Activated naive CD4-positive, alpha-beta T cell treated with anti-CD3 and anti-CD28 coated beads, Interleukin-2, amount 50 U/mL, for 24 hours (primary cell): ENCODE results near the gene GSE1.

Source experiments
- H3K27ac Mint-ChIP-seq: one replicate; pipeline ENCODE4 v1.8.0; 2021; ENCODE audit warnings: mild to moderate bottlenecking, mixed read lengths
- H3K27me3 Mint-ChIP-seq: one replicate; pipeline ENCODE4 v1.8.0; 2021; ENCODE audit warnings: mixed read lengths
- H3K36me3 Mint-ChIP-seq: one replicate; pipeline ENCODE4 v1.8.0; 2021; ENCODE audit warnings: mixed read lengths
- H3K4me1 Mint-ChIP-seq: one replicate; pipeline ENCODE4 v1.8.0; 2021; ENCODE audit warnings: mixed read lengths
- H3K4me3 Mint-ChIP-seq: one replicate; pipeline ENCODE4 v1.8.0; 2021; ENCODE audit warnings: mild to moderate bottlenecking, mixed read lengths
- H3K9me3 Mint-ChIP-seq: one replicate; pipeline ENCODE4 v1.8.0; 2021; ENCODE audit warnings: mixed read lengths

The GSE1 gene

DNA sequence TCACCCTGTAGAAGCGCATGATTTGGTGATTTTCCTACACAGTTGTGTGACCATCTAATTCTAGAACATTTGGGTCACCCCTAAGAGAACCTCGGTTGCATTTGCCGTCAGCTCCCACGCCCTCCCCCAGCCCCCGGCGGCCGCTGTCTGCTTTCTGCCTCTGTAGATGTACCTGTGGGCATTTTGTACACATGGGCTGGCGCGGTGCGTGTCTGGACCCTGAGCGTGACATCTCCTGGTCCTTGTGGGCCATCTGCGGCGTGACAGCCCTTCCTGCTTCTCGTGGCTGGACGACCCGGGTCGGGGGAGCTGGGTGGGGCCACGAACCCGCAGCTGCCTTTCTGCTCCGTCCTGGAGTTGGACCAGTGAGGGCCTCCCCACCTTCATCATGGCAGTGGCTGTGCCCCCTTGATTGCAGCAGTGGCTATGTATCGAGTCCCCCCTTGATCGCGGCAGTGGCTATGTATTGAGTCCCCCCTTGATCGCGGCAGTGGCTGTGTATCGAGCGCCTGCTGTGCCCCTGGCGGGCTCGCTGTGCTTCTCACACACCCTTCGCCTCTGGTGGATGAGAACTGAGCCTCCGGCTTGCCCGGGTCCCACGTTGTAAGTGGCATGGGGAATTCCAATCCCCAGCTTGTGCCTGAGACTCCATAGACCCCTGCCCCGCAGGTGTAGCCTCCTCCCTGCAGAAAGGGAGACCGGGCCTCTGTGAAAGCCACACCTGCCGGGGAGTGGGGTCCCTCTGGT, 24.1 kb downstream of the GSE1 start:
- H3K27ac Mint-ChIP-seq, result no peak overlapping the region
- no peak overlapping the region for H3K4me3 Mint-ChIP-seq
- H3K9me3 Mint-ChIP-seq, result no peaks in the 10 kb centered on the region
- no peaks in the 10 kb centered on the region for H3K27me3 Mint-ChIP-seq
- no peaks in the 10 kb centered on the region for H3K4me1 Mint-ChIP-seq
- no peaks in the 10 kb centered on the region for H3K36me3 Mint-ChIP-seq

GRCh38 chr16:85637808-85638647, 24.9 kb downstream of the GSE1 start:
- Mint-ChIP-seq H3K36me3 (no peaks in the 10 kb centered on the region), H3K27me3 (no peaks in the 10 kb centered on the region), H3K9me3 (no peaks in the 10 kb centered on the region), H3K4me3 (no peak overlapping the region), H3K4me1 (no peaks in the 10 kb centered on the region), H3K27ac (no peak overlapping the region)

DNA sequence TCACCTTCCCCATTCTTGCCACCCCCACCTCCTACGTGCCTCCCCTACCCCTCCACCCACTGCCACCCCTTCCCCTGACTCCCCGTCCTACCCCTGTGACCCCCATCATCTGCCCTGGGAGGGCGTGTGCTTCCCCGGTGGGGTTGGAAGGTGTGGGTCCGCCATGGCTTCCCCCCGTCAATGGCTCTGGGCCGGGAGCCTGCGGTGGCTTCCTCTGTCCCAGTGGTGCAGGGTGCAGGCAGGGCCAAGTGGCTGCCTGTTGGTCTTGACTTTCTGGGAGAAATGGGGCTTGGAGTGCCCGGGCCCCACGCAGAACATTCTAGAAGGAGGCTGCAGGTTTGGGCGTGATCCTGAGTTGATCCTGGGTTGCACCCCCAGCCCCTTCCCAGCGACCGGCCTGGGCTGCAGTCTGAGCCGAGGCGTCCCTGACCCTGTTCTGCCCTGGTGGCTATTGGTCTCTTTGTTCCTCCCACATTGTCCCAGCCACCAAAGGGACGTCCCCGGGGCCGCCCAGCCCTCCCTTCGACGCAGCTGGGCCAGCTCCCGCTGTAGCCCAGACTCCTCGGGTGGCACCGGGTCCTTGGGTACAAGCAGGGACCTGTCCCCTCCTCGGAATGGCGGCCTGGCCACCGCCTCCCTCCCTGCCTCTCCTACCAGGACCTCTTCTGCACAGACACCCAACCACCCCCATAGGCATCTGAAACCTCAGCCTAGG, 25.7 kb downstream of the GSE1 start:
- Mint-ChIP-seq H3K27me3 (no peaks in the 10 kb centered on the region), H3K9me3 (no peaks in the 10 kb centered on the region), H3K4me3 (no peak overlapping the region), H3K36me3 (no peaks in the 10 kb centered on the region), H3K27ac (no peak overlapping the region), H3K4me1 (no peaks in the 10 kb centered on the region)

DNA sequence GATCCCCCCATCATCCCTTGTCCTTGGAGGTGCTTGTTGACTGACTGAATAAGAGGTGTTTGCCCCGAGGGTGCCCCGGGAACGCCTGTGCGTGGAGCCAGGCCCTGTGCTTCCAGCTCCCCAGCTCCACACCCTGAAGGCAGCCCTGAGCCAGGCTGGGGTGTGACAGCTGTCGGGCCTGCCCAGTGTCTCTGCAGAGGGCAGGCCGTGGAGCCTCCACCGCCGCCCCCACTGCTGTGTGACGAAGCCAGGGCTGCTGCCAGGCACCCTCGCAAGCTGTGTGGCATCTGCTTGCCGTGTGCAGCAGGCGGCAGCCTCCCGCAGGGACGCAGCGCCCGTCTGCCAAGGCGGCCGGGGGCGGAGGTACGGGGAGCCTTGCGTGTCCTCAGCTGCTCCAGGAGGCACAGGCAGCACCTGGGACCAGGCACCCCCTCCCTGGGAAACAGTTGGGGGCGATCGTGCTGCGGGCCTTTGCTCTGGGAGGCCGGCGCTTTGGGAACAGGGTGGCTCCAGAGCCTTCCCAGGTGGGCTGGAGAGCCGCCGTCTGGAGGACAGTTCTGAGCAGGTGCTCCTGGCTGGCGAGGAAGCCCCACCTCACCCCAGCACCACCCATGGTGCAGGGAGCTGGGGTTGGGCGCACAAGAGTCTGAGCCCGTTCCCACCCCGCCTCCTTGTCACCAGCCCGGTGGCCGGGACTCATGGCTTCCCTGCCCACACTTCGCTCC, 26.6 kb downstream of the GSE1 start:
- Mint-ChIP-seq H3K4me1 (peaks cover 4% of the 10 kb centered on the region), H3K27me3 (no peaks in the 10 kb centered on the region), H3K36me3 (no peaks in the 10 kb centered on the region), H3K27ac (no peak overlapping the region), H3K4me3 (no peak overlapping the region), H3K9me3 (no peaks in the 10 kb centered on the region)

DNA sequence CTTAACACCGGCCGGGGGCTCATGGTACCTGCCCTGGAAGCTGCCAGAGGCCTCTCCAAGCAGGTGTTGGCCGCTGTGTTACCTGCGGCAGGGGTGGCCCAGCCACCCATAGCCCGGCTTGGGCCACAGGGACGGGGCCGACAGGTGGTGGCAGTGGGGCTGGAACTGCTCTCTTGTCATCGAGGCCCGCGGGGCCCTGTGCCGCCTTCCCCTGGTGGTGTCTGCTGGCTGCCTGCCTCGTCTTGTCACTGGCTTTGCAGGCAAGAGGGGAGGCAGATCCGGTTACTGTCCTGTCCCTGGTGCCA, 27.1 kb downstream of the GSE1 start:
- H3K27ac Mint-ChIP-seq, result no peak overlapping the region
- peaks cover 4% of the 10 kb centered on the region for H3K4me1 Mint-ChIP-seq
- no peaks in the 10 kb centered on the region for H3K9me3 Mint-ChIP-seq
- H3K4me3 Mint-ChIP-seq, result no peak overlapping the region
- no peaks in the 10 kb centered on the region for H3K36me3 Mint-ChIP-seq
- no peaks in the 10 kb centered on the region for H3K27me3 Mint-ChIP-seq

- H3K9me3 Mint-ChIP-seq, result no peaks in the 10 kb centered on the region
- peaks cover 4% of the 10 kb centered on the region for H3K4me1 Mint-ChIP-seq
- H3K27ac Mint-ChIP-seq, result no peak overlapping the region
- no peaks in the 10 kb centered on the region for H3K27me3 Mint-ChIP-seq
- H3K36me3 Mint-ChIP-seq, result no peaks in the 10 kb centered on the region
- no peak overlapping the region for H3K4me3 Mint-ChIP-seq
These were observed 27.5 kb downstream of the GSE1 start for GRCh38 chr16:85640585-85640984.

DNA sequence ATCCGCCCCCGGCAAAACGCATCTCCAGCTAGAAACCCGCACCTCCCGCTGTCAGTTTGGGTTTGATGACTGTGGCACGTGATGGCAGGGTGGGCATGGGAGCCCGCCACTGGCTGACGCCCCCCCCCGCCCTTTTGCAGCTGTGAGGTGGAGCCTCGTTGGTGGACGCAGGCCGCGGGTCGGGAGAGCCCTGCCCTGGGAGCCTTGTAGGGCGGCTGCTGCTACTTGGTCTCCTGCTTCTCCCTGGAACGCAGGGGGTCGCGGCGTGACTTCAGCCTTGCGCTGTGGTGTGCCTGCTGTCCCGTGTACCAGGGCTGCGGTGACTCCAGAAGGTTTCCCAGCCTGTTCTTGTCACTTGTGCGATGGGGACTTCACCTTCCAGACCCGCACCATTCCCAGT, 28.2 kb downstream of the GSE1 start:
- H3K27me3 Mint-ChIP-seq, result no peaks in the 10 kb centered on the region
- H3K27ac Mint-ChIP-seq, result no peak overlapping the region
- H3K9me3 Mint-ChIP-seq, result no peaks in the 10 kb centered on the region
- H3K36me3 Mint-ChIP-seq, result no peaks in the 10 kb centered on the region
- H3K4me3 Mint-ChIP-seq, result no peak overlapping the region
- peaks cover 4% of the 10 kb centered on the region for H3K4me1 Mint-ChIP-seq

DNA sequence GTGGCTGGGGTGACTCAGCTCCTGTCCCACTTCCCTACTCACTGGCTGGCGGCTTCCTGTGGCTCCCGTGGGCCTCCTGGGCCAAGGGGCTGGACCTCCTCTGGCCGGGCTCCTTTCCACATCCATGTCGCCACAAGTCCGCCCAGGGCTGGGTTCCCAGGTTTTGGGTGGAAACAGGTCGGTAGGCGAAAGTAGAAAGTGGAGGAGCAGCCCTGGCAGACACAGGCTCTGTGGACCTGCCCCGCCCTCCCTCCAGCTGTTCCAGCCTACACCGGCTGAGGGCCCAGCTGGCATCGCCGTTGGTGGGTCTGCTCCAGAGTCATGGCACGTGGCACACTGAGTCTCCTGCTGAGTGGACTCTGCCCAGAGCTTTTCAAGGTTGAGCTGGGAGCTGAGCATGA, 28.7 kb downstream of the GSE1 start:
- H3K4me1 Mint-ChIP-seq, result peaks cover 4% of the 10 kb centered on the region
- H3K4me3 Mint-ChIP-seq, result no peak overlapping the region
- no peaks in the 10 kb centered on the region for H3K36me3 Mint-ChIP-seq
- H3K27me3 Mint-ChIP-seq, result no peaks in the 10 kb centered on the region
- no peak overlapping the region for H3K27ac Mint-ChIP-seq
- no peaks in the 10 kb centered on the region for H3K9me3 Mint-ChIP-seq

DNA sequence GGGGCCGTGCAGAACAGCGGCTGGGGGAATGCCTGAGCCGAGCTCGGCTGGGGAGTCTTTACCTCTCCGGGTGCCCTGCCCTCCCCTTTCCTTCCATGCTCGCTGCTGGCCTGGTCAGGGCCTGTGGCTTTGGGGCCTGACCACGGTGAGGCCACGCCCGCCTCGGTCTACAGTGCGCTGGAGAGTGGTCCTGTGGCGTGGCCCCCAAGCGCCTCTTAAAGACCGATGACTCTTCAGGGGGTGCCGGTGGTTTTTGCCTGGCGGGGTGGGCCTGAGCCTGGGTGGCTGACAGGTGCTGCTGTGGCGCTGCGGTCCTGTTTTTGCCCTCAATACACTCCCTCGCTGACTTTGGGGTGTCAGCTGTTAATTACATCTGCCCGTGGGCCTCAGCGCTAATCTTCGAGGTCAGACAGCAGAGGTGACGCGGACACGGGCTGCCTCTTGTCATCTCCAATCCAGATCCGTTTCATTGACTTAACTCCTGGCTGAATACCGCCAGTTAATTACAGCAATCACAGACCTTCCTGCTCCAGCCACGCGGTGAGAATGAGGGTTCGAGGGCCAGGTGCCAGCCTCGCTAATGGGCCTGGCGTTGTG, 29.7 kb downstream of the GSE1 start:
- H3K36me3 Mint-ChIP-seq, result no peaks in the 10 kb centered on the region
- no peak overlapping the region for H3K4me3 Mint-ChIP-seq
- no peak overlapping the region for H3K27ac Mint-ChIP-seq

GRCh38 chr16:85643631-85644030, 30.5 kb downstream of the GSE1 start:
- Mint-ChIP-seq H3K36me3 (no peaks in the 10 kb centered on the region), H3K27ac (no peak overlapping the region), H3K9me3 (no peaks in the 10 kb centered on the region), H3K4me1 (peaks cover 4% of the 10 kb centered on the region), H3K4me3 (no peak overlapping the region), H3K27me3 (no peaks in the 10 kb centered on the region)

More for the DNA sequence above, 29.7 kb downstream of the GSE1 start:
- Mint-ChIP-seq H3K27me3 (no peaks in the 10 kb centered on the region), H3K9me3 (no peaks in the 10 kb centered on the region), H3K4me1 (peaks cover 4% of the 10 kb centered on the region)

DNA sequence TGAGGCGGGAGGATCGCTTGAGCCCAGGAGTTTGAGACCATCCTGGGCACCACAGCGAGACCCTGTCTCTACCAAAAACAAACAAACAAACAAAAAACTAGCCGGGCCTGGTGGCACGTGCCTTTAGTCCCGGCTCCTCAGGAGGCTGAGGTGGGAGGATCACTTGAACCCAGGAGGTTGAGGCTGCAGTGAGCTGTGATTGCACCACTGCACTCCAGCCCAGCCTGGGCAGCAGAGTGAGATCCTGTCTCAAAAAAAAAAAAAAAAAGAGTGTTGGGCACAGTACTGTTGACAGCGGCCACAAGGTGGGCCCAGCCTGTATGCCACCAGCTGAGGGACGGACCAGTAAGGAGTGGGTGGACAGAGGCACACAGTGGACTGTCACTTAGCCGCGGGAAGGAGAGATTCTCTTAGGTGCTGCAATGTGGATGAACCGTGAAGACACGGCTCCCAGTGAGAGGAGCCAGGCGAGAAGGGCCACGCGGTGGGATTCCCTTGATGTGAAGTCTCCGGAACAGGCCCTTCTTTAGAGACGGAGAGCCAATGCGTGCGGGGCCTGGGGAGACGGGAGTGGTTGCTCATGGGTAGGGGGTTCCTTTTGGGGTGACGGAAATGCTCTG, 31.1 kb downstream of the GSE1 start:
- no peaks in the 10 kb centered on the region for H3K27me3 Mint-ChIP-seq
- peaks cover 4% of the 10 kb centered on the region for H3K4me1 Mint-ChIP-seq
- H3K27ac Mint-ChIP-seq, result no peak overlapping the region
- H3K4me3 Mint-ChIP-seq, result no peak overlapping the region
- H3K9me3 Mint-ChIP-seq, result no peaks in the 10 kb centered on the region
- H3K36me3 Mint-ChIP-seq, result no peaks in the 10 kb centered on the region

DNA sequence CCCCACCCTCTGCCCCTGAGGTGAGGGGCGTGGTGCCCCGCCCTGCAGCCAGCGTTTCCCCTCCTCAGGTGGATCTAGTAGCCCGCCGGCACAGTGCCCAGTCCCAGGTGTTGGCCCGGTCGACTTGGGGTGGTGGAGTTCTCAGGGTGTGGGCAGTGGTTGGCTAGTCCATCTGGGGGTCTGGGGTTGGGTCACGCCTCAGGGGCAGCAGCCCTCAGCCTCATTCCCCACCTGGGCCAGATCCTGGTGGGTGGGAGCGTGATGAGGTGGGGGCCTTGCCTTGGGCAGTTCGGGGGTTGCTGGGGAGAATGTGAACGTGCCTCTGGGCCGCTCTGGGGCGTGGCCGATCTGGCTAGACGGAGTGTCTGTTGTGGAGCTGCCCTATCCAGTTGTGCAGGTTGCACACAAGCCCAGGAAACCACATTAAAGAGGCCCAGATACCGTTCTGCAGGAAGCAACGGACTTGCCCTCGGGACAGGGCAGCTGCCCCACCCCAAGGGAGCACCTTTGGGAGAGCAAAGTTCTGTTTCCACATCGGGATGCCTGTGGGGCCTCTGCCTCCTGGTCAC, 32.0 kb downstream of the GSE1 start:
- peaks cover 4% of the 10 kb centered on the region for H3K4me1 Mint-ChIP-seq
- no peaks in the 10 kb centered on the region for H3K27me3 Mint-ChIP-seq
- H3K9me3 Mint-ChIP-seq, result no peaks in the 10 kb centered on the region
- H3K36me3 Mint-ChIP-seq, result no peaks in the 10 kb centered on the region
- no peak overlapping the region for H3K4me3 Mint-ChIP-seq
- no peak overlapping the region for H3K27ac Mint-ChIP-seq

- Mint-ChIP-seq H3K27ac (no peak overlapping the region), H3K27me3 (no peaks in the 10 kb centered on the region), H3K9me3 (no peaks in the 10 kb centered on the region), H3K36me3 (no peaks in the 10 kb centered on the region), H3K4me1 (peaks cover 4% of the 10 kb centered on the region), H3K4me3 (no peak overlapping the region)
These were observed 33.3 kb downstream of the GSE1 start for GRCh38 chr16:85646358-85646907.

DNA sequence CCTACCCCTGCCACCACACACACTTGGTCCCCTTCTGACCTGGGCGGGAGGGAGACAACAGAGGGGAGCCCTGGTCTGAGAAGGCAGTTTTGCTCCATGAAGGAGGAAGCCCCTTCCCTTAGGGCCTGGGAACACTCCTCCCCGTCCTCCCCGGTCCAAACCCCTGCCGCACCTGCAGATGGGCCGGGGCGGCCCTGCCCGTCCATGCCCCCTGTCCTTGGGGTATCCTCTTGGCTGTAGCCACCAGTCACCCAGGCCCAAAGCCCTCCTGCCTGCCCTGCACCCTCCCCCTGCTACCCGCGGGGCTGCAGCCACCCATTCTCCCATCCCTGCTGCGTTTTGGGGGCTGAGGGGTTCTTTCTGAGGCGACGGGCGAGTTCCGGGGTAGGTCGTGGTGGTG, 33.9 kb downstream of the GSE1 start:
- H3K4me1 Mint-ChIP-seq, result peaks cover 4% of the 10 kb centered on the region
- H3K27me3 Mint-ChIP-seq, result no peaks in the 10 kb centered on the region
- H3K9me3 Mint-ChIP-seq, result no peaks in the 10 kb centered on the region
- H3K27ac Mint-ChIP-seq, result no peak overlapping the region
- no peaks in the 10 kb centered on the region for H3K36me3 Mint-ChIP-seq
- no peak overlapping the region for H3K4me3 Mint-ChIP-seq
